ENCODE results near the gene LONP2. TPM values are rescaled to one million over a fixed set of nuclear protein-coding genes. Genes with fewer than 3 reads are reported as not detected.

The LONP2 gene
- total and polyA plus RNA-seq, 2 of the 13 experiments (the other 11 are each of a cell fraction or from before 2014, with no cell fraction given): 39.2 to 63.3 TPM

- TF ChIP-seq STAT6 (CRISPR knock-in tag; IDR thresholded peaks at IDR 0.05; ENCODE audit: borderline replicate concordance) (no peak), NR2F6 (IDR thresholded peaks at IDR 0.05) (no peak), NR2F6 (CRISPR knock-in tag; IDR thresholded peaks at IDR 0.05) (no peak), KMT2B (CRISPR knock-in tag; IDR thresholded peaks at IDR 0.05) (no peak), NR2C2 (CRISPR knock-in tag; IDR thresholded peaks at IDR 0.05; ENCODE audit: borderline replicate concordance) (no peak), ZNF839 (CRISPR knock-in tag; IDR thresholded peaks at IDR 0.05; ENCODE audit: borderline replicate concordance) (no peak), GMEB1 (CRISPR knock-in tag; IDR thresholded peaks at IDR 0.05; ENCODE audit: borderline replicate concordance) (no peak)
Observed at GRCh38 chr16:48220891-48221290, 23.2 kb upstream of the LONP2 start (continued).

GRCh38 chr16:48223490-48223889 is 20.6 kb upstream of the LONP2 start:
- 93% methylated on average over 4 of the region's 4 CpGs for WGBS (ENCODE audit: low lambda C conversion rate)
- Histone ChIP-seq H3K9ac (ENCODE audit: insufficient read depth, low read depth, low read length) (no peak overlapping the region), H3K36me3 (replicated peaks in 1 of 2; ENCODE audit: control insufficient read depth in 1 of 2, insufficient read depth in 2 of 2, low read length in 2 of 2) (no peaks in the 10 kb centered on the region), H3K4me1 (ENCODE audit: insufficient read depth, low read length) (peaks cover 11% of the 10 kb centered on the region; the same call in 1 of the 2 replicates), H3K9me3 (ENCODE audit: low read length) (no peaks in the 10 kb centered on the region), H2AFZ (ENCODE audit: low read length) (no peak overlapping the region), H4K20me1 (ENCODE audit: insufficient read depth, low read length) (no peaks in the 10 kb centered on the region), H3K4me3 (replicated peaks in 1 of 3; ENCODE audit: insufficient read depth in 1 of 3, low read depth in 2 of 3, low read length in 3 of 3) (no peak overlapping the region), H3K27ac (ENCODE audit: extremely low read length, insufficient read depth, low read length) (no peak overlapping the region), H3K27me3 (ENCODE audit: control insufficient read depth in 1 of 2, insufficient read depth in 2 of 2, low read length in 2 of 2) (no peaks in the 10 kb centered on the region; a peak in 1 of 5 replicates), H3K79me2 (ENCODE audit: insufficient read depth, low read length) (no peaks in the 10 kb centered on the region), H3K4me2 (ENCODE audit: low read depth, low read length) (no peak overlapping the region)
- intact Hi-C loops (cut with micrococcal nuclease; ENCODE audit: unreplicated experiment): loop anchor here (5.0 kb wide), 1 partner anchor 704 kb away; no protein-coding TSS in a partner anchor
- CTCF ChIA-PET (ENCODE audit: low intra/inter-chr PET ratio, low total read pairs): no interaction called here
- ATAC-seq: no peak
- no peak for FAIRE-seq
- TF ChIP-seq ARNT2 (CRISPR knock-in tag; IDR thresholded peaks at IDR 0.05; ENCODE audit: low read depth) (no peak), SYNCRIP (IDR thresholded peaks at IDR 0.05; ENCODE audit: insufficient read depth, low read depth, low read length) (no peak)
- BruUV-seq (replicated peaks): no TSS peak
- POLR2A ChIA-PET: no interaction called here
- no peak for DNase-seq (ENCODE audit: low spot score)
- in situ Hi-C loops (cut with HindIII; ENCODE audit: extremely low pct_ligation_motif_present, low pct_unique_long_range_greater_than_20kb): no loop called here
